ENCODE results near the gene SLC4A5.
"Not testable (repeated sequence)": the region's sequence is repeated elsewhere in the genome, so short reads cannot be mapped to it uniquely, and the experiment has no call there.

SLC4A5 gene

GRCh38 chr2:74194799-74195198 is 148.4 kb downstream of the SLC4A5 start:
- DNase-seq = no peak

- no peak for DNase-seq
Measured at GRCh38 chr2:74191596-74192380, 151.4 kb downstream of the SLC4A5 start.

- no peak for DNase-seq
Measured at GRCh38 chr2:74188696-74189095, 154.5 kb downstream of the SLC4A5 start.

- no peak for DNase-seq
Measured at GRCh38 chr2:74188018-74188601, 155.1 kb downstream of the SLC4A5 start.

- DNase-seq = not testable (repeated sequence)
Measured at GRCh38 chr2:74186706-74187105, 156.5 kb downstream of the SLC4A5 start.

- no peak for DNase-seq
Measured at GRCh38 chr2:74186038-74186437, 157.2 kb downstream of the SLC4A5 start.

GRCh38 chr2:74183878-74184277 is 159.3 kb downstream of the SLC4A5 start:
- no peak for DNase-seq

GRCh38 chr2:74181739-74182138 is 161.5 kb downstream of the SLC4A5 start:
- no peak for DNase-seq

GRCh38 chr2:74179063-74179865 is 164.0 kb downstream of the SLC4A5 start:
- DNase-seq = no peak

GRCh38 chr2:74178211-74179062 is 164.8 kb downstream of the SLC4A5 start, which contains the start of gene MOB1A:
MOB1A (minus strand) TSS chr2:74178879; CDS start chr2:74178674, 205 bp downstream.
- peak; percentile 84 to 91 for DNase-seq

GRCh38 chr2:74177696-74178095 is 165.5 kb downstream of the SLC4A5 start:
- no peak for DNase-seq

- DNase-seq = no peak
Measured at GRCh38 chr2:74174909-74175308, 168.3 kb downstream of the SLC4A5 start.

- DNase-seq = no peak
Measured at GRCh38 chr2:74168739-74169138, 174.5 kb downstream of the SLC4A5 start.

All from NCI-H187 (cell line).